NK-92 (cell line): ENCODE data around the gene AIPL1.

ENCODE experiments used
- DNase-seq: peaks from one replicate; lab custom pipeline; 2025; ENCODE audit not compliant: unreplicated experiment; lab: John Stamatoyannopoulos, UW

Gene AIPL1

DNA sequence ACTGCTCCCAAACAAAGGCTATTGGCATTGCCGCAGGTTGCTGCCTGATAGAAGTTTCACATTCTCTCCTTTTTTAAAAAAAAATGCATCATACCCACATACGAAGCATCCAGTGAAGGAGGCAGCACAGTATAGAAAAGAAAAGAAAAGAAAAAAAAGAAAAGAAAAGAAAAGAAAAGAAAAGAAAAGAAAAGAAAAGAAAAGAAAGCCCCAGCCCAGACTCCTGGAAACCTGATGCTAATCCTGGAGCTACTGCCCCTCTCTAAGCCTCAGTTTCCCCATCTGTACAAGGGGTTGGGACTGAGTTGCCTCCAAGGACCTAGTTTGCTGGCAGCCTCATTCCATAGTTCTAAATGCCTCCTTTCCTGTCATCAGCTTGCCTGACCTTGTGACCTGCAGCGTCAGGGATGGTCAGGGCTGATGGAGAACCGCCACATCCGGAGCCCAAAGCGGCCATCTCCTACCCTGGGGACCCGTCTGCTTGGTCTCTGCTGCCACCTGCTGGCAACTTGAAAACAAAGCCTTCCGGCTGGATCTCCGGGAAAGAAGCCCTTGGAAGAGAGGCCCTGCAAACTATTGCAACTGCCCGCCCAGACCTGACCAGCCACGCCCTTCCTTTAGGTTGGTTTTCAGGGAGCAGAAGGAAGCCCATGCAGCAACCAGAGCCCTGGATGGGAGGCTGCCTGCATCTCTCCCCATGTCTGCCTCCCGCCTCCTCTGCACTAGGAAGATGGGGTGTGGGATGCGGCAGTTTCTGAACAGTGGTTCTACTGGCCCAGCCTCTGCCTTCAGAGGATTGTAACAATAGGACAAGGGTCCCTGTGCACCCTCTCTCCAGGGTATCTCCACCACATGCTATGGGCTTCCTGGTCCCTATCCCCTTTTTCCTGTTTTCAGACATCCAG lies 13.0 kb downstream of the AIPL1 start:
- DNase-seq = no peak

DNA sequence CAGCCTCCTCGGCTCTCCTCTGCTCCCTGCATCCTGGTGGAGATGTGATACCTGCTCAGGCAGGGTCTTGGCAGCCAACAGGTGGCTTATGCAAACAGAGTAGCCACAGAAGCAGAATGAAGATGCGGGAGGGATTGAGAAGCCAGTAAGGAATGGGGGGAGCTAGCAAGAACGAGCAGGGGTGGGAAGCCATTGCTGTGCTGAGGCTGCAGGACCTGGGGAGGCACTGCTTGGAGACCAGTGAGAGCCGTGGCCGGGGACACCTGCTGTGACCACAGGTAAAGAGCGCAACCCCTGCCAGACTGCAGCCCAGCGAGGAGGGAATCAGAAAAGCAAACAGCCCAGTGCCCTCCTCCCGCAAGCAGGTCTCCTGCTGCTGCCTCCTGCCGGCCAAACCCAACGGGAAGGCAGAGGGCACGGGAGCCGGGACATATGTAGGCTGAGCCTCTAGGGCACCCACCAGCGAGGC lies 14.7 kb downstream of the AIPL1 start:
- DNase-seq = no peak

DNA sequence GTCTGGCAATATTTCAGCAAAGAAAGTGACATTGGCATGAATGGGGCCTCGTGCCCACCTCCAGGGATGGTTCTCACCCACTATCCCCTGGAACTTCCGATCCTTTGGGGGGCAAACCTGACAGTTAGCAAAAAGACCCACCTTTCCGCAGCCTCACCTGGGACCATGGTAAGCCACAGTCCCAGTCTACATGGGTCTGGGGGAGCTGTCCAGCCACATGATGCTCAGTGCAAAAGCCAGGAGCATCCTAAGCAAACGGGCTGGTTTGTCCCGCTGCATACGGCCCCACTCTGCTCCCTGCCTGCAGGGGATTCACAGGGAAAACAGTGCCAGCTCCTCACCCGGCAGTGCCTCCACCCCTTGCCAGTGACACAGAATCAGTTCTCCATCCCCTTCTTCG lies 19.3 kb downstream of the AIPL1 start:
- DNase-seq = no peak

DNA sequence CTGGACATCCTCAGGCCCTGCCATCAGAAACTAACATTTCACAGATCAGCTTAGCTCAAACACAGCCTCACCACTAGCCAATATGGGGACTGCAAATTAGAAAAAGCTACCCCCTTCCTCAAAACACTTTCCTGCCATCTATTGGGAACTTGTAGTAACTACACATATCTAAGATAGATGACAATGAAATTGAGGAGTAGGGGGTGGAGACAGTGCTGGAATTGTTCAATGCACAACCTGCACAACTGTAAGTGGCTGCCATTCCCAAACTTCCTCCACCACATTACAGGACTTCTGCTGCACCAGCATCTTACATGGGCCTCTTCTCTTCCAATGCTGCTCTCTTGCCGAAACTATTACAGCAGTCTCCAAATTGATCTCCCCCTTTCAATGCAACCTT lies 21.9 kb downstream of the AIPL1 start:
- DNase-seq = no peak

DNA sequence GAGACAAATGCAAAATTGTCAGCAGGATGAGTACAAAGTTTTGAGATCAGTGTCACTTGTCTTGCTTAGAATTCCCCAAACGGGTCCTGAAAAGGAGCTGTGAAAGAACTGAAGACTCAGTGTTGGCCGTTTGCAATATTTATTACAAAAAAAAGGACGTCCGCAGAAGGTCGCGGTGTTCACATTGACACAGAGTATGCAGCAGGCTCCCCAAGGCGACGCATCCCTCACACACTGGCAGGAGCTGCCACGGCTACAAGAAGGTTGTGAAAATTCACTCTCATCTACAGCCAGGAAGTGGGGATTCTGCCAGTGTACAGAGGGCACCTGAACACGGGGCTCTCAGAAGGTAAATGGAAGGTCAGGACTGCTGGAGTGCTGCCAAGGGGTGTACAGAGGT lies 26.2 kb downstream of the AIPL1 start:
- DNase-seq = no peak

DNA sequence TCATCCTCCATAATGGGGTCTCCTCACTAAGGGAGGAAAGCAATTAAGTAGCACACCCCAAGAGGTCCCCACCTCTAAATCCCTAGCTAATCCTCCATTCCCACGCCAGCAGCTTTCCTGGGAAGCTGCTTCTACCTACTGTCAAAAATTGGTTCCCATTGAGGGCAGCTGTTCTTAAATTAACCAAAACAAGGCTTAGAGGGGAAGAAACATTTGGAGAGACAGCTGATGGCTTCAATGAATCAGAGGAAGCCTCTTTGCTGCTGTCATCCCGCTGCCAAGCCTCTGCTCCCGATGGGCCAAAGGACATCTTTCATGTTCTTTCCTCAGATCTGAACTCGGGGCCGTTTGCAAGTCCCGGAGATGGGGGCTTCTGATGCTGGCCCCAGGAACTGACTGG lies 26.6 kb downstream of the AIPL1 start:
- no peak for DNase-seq

DNA sequence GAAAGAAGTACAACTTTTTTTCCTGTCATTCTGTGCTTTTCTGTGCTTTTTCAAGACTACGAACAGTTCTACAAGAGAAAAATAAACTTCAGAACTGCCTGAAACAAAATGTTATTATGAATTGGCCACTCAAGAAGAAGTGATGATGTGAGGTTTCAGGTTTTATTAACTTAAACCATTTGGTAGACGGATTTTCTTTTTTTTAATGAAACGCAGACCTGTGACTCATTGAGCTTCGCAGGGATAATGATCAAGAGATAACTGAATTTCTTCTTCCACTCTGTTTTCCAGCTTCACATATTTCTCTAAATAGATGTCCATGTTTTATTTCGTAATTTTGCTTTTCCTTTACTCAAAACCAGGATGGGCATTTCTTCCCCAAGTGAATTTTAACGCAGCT lies 32.7 kb downstream of the AIPL1 start:
- no peak for DNase-seq

DNA sequence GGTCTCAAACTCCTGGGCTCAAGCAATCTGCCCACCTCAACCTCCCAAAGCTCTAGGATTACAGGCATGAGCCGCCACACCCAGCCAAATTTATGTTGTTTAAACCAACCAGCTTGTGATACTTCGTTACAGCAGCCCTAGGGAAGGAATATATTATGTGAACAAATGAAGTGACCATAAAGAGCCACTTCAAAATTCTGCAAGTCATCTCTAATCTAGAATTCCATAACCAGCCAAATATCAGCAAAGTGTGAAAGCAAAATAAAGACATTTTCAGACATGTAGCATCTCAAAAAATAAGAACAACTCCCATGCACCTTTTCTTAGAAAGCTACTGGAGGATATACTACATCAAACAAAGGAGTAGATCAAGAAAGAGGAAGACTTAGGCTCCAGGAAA lies 36.0 kb downstream of the AIPL1 start:
- DNase-seq = no peak

DNA sequence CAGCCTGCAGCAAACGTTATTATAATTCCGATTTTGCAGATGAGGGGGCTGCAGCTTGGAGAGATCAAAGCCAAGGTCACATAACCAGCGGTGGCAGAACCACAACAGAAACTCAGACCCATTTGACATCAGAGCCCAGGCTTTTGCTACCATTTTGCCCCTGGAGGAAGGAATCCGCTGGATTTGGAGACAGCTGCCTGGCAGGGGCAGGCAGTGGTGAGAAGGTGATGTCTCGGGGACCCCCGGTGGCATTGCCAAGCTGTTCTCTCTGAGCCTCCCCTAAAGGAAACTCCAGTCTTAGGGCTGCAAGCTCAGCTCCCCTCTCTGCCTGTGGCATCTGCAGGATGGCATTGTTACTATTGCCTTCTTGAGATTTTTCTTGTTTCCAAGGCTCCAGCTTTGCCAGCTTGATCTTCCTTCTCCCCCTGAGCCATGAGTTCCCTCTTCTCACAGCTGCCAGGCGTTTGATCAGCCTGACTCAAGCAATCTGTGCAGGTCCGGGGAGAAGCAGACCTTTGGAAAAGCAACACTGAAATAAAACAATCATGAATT lies 40.8 kb downstream of the AIPL1 start:
- no peak for DNase-seq

DNA sequence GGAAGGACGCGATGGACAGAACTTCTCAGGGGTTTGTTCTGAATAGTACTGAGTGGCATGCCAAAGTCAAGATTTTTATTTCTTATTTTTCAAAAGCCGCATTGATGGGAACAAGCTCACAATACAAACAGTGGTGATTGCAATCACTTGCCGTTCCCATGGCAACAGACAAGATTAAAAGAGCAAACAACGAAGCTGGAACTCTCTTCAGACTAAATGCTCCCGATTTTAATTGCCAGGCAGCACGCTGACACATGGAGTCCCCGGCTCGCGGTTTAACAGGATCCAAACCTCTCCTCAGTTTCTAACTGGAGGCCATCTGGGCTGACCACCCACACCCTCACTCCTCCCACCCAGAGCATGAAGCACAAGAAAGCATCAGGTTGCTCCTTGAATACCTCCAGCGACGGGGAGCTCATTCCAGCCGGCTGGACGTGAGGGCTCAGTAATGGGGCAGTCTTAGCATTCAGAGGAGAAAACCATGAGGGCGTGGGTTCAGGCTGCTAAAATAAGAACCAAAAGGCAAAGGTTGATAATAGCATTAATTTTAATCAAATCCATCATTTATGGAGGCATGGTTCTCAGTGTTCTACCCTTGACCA lies 41.5 kb downstream of the AIPL1 start:
- no peak for DNase-seq

DNA sequence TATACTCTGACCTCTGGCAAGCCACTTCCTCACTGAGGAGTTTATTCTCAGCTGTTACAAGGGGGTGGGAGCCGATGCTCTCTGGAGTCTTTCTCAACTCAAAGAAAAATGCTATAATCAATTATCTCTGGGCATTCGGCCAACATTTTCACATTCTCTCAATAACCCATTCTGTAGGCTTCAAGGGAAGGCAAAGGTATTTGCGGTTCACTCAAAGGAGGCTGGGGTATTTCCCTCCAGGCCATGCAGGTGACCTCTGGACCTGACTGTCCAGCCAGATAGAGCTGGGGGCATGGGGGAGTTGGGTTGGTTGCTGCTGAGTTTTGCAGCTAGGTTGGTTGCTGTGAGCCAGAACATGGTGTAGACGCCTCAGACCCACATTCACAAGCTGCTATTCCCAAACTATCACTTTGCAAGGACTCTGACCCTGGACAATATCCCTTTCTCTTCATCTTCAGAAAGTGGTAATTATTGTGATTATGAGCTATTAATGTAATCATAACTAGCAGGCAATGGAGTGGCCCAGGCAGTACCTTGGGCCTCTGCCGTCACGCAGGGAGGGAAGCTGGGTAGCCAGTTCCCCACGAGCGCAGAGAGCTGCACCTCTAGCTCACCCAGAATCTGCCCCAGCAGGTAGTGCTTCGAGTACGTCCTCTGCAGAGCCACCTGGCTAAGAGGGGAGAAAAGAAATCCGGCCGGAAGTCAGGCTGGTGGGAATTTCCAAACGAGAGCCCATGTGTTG lies 42.1 kb downstream of the AIPL1 start:
- DNase-seq = no peak

DNA sequence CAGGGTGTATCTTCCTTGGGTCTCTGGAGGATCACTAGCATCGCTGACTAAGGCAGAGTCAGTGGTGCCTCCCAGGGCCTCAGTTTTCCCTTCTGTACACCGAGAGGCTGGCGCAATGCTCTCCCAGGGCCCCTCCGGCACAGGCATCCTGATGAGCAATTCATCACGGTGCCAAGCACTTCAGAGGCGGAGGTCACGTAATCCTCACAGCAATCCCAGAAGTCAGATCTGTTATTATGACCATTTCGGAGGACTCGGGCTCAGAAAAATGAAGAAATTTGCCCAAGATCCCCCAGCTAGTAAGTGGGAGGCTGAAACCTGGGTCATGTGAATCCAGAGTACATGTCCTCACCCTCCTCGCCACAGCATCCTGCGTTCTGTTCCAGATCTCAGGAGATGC lies 46.5 kb downstream of the AIPL1 start:
- no peak for DNase-seq

DNA sequence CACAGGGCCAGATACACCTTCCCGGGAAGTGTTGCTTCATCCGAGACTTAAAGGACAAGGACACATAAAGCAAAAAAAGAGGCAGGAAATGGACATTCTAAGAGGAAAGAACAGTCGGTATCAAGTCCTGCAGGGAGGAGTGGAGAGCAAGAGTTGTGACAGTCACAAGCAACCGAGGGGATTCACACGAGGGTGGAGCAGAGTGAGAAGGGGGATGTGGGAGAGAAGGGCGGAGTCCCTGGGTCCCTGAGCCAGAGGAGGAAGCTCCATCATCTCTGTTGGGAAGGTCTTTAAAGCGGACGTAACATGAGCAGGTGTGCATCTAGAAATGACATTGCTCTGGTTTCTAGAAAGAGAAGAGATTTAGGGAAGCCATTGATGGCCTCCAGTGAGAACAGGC lies 47.1 kb downstream of the AIPL1 start:
- no peak for DNase-seq

DNA sequence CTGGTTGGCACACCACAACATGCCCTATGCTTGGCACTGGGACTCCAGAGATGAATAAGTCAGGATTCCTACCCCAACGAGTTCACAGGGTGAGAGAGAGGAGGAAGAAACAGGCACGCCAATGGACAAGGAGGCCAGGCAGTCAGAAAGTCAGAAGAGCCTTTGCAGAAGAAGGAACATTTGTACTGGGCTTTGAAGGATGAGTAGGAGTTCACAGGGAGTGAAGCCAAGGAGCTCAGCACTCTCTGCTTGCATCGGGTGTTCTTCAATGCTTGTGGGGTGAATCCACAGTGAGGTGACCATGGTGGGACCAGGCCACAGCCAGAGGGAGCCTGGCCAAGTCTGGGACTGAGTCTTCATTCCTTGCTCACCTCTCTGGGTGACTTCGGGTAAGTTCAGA lies 47.5 kb downstream of the AIPL1 start:
- DNase-seq = no peak

DNA sequence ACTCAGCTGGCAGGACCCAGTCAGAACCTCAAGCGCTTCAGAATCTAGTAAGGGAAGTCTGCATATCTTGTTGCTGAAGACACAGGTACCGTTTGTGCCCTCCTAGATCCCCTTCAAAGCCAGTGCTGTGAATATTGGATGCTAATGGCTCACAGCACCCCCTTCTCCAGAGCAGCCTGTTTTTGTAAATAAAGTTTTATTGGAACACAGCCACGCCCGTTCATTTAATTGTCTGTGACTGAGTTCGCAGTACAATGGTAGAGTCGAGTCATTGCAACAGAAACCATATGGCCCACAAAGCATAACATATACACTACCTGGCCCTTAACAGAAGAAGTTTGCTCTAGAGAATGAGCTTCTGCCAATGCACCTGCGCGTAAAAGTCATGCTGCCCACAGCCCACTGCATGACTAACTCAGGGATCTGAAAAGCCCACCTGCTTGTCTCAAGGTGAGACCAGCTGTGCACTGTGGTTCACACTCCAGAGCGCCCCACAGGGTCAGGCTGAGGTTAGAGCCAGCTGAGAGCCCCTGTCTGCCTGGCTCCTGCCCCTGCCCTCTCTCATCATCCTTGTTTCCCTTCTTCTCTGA lies 48.8 kb downstream of the AIPL1 start:
- no peak for DNase-seq

DNA sequence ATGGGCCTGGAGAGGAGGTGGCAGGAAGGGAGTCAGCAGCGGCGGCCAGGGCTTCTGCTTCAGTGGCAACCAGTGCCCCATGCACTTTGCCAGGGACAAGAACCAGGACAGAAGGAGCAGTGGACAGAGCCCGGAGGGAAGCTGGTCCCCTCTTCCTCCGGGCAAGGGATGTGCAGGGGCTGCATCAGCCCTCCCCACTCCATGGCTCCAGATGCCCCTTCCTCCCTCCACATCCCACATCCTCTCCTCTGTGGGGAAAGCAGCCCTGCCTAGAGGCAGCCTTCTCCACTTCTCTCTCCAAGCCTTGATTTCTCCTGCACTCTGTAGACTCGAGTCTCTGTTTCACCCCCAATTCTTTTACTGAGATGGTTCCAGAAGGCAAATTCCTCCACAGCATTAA lies 50.4 kb downstream of the AIPL1 start:
- no peak for DNase-seq

DNA sequence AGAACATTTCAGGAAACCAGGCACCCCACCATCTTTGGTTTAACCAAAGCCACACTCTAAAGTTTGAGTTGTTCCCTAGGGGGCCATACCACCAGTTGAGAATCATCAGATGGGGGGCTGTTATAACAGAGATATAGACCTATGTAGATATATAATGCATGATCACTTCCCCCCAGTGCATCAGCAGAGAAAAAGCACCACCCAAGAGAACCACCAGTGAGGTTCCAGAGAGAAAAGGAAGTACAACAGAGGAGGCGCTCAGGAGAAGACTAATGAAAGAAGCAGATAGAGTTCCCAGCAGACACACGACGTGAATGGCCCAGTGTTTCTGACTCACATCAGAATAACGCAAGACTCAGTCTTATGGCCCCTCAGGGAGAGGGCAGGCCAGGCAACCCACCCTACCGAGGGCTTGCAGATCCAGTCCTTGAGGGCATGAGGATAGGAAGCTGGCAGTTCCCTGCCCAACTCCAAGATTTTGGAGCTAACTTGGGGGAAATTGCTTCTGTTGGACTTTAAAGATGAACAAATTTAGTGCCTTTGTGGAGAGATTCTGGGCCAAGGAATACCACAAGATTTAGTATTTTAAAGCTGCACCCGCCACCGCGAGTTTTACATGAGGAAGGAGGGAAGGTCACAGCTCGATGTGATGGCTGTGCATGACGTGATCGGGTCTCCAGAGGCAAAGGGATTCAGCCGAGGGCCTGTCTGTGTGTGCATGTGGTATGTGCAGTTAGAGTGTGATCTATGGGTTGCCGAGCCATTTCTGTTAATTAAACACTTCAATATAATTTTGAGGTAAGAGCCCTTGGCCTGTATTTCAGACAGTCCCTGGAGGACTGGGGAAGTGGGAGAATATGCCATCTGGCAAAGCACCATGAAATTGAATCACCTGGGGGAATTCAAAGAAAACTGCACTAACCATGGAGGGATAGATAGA lies 53.1 kb downstream of the AIPL1 start:
- no peak for DNase-seq

DNA sequence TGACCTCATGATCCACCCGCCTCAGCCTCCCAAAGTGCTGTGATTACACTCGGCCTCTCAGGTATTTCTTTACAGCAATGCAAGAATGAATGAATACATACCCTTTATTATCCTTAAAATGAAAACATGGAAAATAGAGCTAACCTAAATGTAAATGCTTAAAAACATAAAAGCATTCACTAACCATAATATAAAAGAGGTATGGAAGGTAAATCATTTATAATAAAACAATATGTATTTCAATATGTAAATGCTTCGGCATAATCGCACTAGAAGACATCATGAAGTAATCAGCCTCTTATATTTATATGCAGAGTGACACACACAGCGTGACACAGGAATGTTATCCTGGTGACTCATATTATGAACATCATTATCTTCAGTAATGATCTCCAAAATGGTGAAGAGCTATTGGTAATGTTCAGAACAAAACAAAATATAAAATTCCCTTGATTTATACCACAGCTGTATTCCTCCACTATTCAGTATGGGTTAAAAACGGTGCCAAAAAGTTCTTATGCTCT lies 53.9 kb downstream of the AIPL1 start:
- DNase-seq = no peak

DNA sequence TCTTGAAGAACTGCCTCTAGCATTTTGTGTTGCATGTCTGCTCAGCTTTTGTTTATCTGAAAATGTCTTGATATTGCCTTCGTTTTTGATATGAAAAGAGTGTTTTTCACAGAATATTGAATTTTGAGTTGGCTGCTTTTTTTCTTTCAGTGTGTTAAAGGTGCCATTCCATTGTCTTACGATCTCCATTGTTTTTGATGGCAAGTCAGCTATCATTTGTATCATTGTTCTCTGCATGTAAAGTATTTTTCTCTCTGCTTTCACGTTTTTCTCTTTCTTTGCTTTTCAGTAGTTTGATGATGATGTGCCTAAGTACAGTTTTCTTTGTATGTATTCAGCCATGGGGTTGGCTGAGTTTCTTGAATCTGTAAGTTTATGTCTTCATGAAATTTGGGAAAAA lies 57.0 kb downstream of the AIPL1 start:
- DNase-seq = no peak

DNA sequence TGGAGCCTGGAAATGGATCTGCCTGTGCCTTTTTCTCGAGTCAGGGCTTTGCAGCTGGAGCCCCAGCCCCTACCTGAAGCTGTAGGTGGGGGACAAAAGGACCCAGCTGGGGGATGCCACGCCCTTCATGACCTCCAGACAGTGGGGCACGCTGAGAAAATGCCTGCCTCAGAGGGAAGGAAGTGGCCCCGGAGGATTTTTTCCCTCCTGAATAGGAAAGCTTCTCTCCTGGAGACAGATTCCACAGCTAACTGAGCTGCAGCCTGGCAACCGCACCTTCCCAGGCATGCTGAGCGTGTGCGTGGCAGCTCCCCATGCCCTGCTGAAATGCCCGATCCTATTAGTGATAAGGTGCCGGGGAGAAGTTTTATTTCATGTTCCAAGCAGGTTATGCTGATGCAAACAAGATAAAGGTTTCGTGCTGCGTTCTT lies 58.0 kb downstream of the AIPL1 start:
- DNase-seq = no peak
